Gastroesophageal sphincter (tissue), 4 donors: Measurements from ENCODE around the gene LRCOL1. TPM values are rescaled to one million over a fixed set of nuclear protein-coding genes. Genes with fewer than 3 reads are reported as not detected.
A peak's percentile ranks its signal among the peaks of the same experiment; 100 is the strongest.

Experiments used
- ATAC-seq: fragments of 150-250 bp; one replicate; pipeline ENCODE4 v1.9.1; 2016; ENCODE audit warnings: mild to moderate bottlenecking, moderate library complexity
- H3K27ac ChIP-seq, 4 donors: fragments of 200-600 bp; sonication (generic) in 3 of 4; 1 replicate in 3 of 4; 2 replicates in 1 of 4; pipeline ENCODE4 v1.5.1; 2016 to 2019
- H3K27me3 ChIP-seq: fragments of 200-600 bp; sonication (generic); one replicate; pipeline ENCODE4 v1.5.1; 2019
- H3K36me3 ChIP-seq, 2 donors: fragments of 200-600 bp; sonication (generic); one replicate each; pipeline ENCODE4 v1.5.1; 2019; ENCODE audit warnings: control low read depth in 1 of 2
- H3K4me1 ChIP-seq, 3 donors: fragments of 200-600 bp; sonication (generic); 1 replicate in 2 of 3; 2 replicates in 1 of 3; pipeline ENCODE4 v1.5.1; 2016 to 2019; ENCODE audit warnings: control low read depth in 2 of 3
- H3K4me3 ChIP-seq, 2 donors: fragments of 200-600 bp; sonication (generic); one replicate each; pipeline ENCODE4 v1.5.1; 2019; ENCODE audit warnings: mild to moderate bottlenecking in 1 of 2, moderate library complexity in 1 of 2
- H3K9me3 ChIP-seq, 3 donors: fragments of 200-600 bp; sonication (generic); one replicate each; pipeline ENCODE4 v1.5.1; 2017 to 2019; ENCODE audit warnings: control low read depth in 2 of 3
- EP300 ChIP-seq: sonication (generic); formaldehyde crosslinking; IDR thresholded peaks from one replicate; pipeline ENCODE4 v1.6.1; 2017; ENCODE audit warnings: antibody characterized with exemption, mild to moderate bottlenecking
- POLR2A ChIP-seq, 2 donors: fragments of 450-650 bp; IDR thresholded peaks; one replicate each; pipeline ENCODE4 v1.6.1; 2017; ENCODE audit warnings: antibody characterized with exemption in 2 of 2, mild to moderate bottlenecking in 2 of 2, moderate library complexity in 1 of 2
- POLR2AphosphoS5 ChIP-seq: sonication (generic); formaldehyde crosslinking; IDR thresholded peaks from one replicate; pipeline ENCODE4 v1.6.1; 2017; ENCODE audit warnings: antibody characterized with exemption
- WGBS, 2 donors: methylation state at CpG; one replicate each; pipeline ENCODE4 v1.1.5; 2018; ENCODE audit warnings: low coverage in 1 of 2; 5-methylcytosine and 5-hydroxymethylcytosine counted together
- total RNA-seq, 4 donors: library from RNA; depleted of rRNA; stranded (reverse); fragments of >200 nt; gene quantifications; one replicate each; pipeline ENCODE4 v1.1.0, GENCODE V29; 2016
- TF ChIP-seq, protein P1 (sequence below), 4 experiments: fragments of 200-600 bp in 2 of 4; fragments of 450-650 bp in 2 of 4; sonication (generic) in 1 of 4; IDR thresholded peaks; one replicate each; pipeline ENCODE4 v1.5.1; 2017 to 2019; ENCODE audit warnings: antibody characterized with exemption in 4 of 4, mild to moderate bottlenecking in 2 of 4, moderate library complexity in 2 of 4

The LRCOL1 gene
- total RNA-seq, 4 donors from 2014 or later = not detected

DNA sequence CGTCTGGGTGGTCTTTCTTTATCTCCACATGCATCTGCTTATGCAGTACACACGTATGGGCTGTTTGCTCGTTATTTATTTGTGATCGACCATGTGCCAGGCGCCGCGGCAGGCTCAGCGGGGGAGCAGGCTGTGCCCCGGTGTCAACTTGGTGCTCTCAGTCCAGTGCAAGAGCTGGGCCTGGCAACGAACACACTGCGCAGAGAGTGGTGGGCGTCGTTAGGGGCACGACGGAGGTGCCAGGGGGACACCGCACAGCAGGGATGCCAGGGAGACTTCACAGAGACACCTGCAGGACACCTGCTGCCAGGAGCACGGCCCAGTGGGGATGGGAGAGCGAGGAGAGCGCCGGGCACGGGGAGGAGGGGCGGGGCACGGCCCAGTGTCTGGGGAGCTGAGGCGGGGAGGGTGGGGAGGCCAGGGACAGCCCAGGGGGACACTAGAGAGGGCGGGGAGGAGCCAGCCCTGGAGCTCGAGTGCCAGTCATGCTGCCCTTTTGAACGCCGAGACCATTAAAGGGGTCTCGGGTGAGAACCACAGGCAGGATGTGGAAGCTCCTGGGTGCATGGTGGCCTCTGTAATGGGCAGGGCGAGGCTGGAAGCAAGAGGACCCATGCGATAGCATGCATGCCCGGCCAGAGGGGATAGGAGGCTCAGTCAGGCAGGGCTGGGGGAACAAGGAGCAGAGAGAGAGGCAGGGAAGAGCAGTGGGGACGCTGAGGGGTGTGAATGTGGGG lies 652 bp upstream of the LRCOL1 start:
- H3K27me3 ChIP-seq = peaks cover 68% of the 10 kb centered on the region
- TF ChIP-seq EP300 (no peak), POLR2AphosphoS5 (no peak)
- peaks cover 0 to 15% (median 0%) of the 10 kb centered on the region in 3 donors for H3K4me1 ChIP-seq
- no peak overlapping the region for H3K27ac ChIP-seq
- WGBS, 2 donors = 60 to 73% methylated on average over 2 to 9 of the region's 33 CpGs
- H3K4me3 ChIP-seq = peak overlapping the region in 1 of 2 donors; percentile 32
- H3K36me3 ChIP-seq = no peaks in the 10 kb centered on the region
- ATAC-seq = no peak
- peaks cover 0 to 13% (median 0%) of the 10 kb centered on the region in 3 donors for H3K9me3 ChIP-seq

DNA sequence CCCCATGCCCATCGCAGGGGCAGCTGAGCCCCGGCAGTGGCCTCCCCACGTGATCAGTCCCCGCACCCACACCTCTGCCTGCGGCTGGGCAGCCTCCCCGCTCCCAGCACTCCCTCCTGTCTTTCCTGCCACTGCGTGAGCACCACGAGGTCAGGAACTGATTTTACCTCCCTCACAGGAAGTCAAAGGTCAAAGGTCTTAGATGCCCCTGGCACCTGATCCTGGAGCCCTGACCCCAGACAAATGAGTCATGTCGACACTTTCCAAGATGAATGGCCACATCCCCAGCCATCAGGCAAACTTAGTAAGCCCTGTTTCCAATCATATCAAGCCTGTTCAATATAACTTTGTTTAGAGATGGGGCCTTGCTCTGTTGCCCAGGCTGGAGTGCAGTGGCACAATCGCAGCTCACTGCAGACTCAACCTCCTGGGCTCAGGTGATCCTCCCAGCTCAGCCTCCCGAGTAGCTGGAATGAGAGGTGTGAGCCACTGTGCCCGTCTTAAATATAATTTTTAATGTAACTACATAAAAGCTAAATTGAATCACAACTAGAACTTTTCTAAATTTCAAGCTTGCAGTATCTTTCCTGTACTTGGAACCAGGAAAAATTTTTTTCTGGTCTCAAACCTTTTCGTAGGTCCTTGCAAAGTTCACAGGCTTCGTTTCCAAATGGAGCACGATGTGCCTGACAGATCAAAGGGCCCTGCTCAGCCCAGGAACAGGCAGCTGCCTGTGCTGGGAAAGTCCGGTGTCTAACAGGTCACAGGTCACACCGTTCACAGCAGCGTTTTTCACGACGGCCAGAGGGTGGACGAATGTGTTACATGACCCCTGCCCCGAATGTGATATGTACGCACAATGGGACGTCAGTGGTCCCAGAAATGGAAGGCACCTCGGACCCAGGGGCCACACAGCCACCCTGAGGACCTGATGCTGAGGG lies 1.9 kb downstream of the LRCOL1 start:
- no peak overlapping the region for H3K4me3 ChIP-seq
- WGBS, 2 donors = 45 to 47% methylated on average over 6 to 10 of the region's 25 CpGs
- peaks cover 0 to 11% (median 0%) of the 10 kb centered on the region in 3 donors for H3K9me3 ChIP-seq
- peaks cover 0 to 23% (median 3%) of the 10 kb centered on the region in 3 donors for H3K4me1 ChIP-seq
- no peak for ATAC-seq
- no peaks in the 10 kb centered on the region for H3K36me3 ChIP-seq
- TF ChIP-seq, protein P1, sequence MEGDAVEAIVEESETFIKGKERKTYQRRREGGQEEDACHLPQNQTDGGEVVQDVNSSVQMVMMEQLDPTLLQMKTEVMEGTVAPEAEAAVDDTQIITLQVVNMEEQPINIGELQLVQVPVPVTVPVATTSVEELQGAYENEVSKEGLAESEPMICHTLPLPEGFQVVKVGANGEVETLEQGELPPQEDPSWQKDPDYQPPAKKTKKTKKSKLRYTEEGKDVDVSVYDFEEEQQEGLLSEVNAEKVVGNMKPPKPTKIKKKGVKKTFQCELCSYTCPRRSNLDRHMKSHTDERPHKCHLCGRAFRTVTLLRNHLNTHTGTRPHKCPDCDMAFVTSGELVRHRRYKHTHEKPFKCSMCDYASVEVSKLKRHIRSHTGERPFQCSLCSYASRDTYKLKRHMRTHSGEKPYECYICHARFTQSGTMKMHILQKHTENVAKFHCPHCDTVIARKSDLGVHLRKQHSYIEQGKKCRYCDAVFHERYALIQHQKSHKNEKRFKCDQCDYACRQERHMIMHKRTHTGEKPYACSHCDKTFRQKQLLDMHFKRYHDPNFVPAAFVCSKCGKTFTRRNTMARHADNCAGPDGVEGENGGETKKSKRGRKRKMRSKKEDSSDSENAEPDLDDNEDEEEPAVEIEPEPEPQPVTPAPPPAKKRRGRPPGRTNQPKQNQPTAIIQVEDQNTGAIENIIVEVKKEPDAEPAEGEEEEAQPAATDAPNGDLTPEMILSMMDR (IDR thresholded peaks at IDR 0.05) = no peak
- peak; percentile 8 for TF ChIP-seq POLR2AphosphoS5
- peaks cover 81% of the 10 kb centered on the region for H3K27me3 ChIP-seq
- H3K27ac ChIP-seq = no peak overlapping the region

DNA sequence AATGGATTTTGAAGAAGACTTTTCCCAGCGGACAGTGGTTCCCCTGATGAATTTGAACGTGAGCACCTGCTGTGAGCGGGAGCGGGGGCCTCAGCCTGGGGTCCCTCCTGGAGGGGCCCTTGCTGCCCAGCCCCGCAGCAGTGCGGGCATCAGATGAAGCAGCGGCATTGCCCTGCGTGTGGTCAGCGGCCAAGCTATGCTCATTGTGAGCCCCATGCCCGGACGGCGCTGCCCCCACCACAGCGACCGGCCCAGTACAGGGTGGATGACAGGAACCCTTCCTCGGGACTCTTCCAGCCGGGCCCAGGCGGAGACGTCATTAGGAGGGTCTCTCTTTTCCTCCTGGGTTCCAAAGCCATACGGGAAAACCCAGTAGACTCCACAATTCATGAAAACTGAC lies 3.5 kb downstream of the LRCOL1 start:
- peaks cover 0 to 25% (median 3%) of the 10 kb centered on the region in 3 donors for H3K4me1 ChIP-seq
- H3K27me3 ChIP-seq = peaks cover 94% of the 10 kb centered on the region
- H3K4me3 ChIP-seq = no peak overlapping the region
- ATAC-seq = no peak
- H3K27ac ChIP-seq = no peak overlapping the region
- H3K9me3 ChIP-seq = peaks cover 0 to 10% (median 0%) of the 10 kb centered on the region in 3 donors
- TF ChIP-seq EP300 (no peak), POLR2AphosphoS5 (no peak), POLR2A (IDR thresholded peaks at IDR 0.05) (no peak)
- TF ChIP-seq, protein P1 (IDR thresholded peaks at IDR 0.05) = no peak
- WGBS, 2 donors = 50 to 86% methylated on average over 1 to 6 of the region's 19 CpGs
- no peaks in the 10 kb centered on the region for H3K36me3 ChIP-seq

DNA sequence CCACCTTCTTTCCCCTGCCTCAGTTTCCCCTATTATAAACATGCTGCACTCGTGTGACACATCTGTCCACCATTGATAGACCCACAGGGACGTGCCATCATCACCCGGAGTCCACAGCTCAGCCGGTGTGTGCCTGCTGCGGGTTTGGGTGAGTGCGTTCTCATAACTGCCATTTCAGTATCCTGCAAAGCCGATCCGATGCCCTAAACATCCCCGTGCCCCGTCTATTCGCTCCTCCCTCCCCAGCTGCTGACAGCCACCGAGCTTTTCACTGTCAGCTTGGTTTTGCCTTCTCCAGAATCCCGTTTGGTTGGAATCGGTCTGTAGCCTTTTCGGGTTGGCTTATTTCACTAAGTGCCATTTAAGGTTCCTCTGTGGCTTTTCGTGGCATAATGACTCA lies 3.9 kb downstream of the LRCOL1 start:
- H3K4me1 ChIP-seq = peaks cover 0 to 25% (median 3%) of the 10 kb centered on the region in 3 donors
- TF ChIP-seq POLR2AphosphoS5 (no peak), POLR2A (IDR thresholded peaks at IDR 0.05) (no peak), EP300 (no peak)
- TF ChIP-seq, protein P1 (IDR thresholded peaks at IDR 0.05) = no peak
- no peaks in the 10 kb centered on the region for H3K36me3 ChIP-seq
- peaks cover 89% of the 10 kb centered on the region for H3K27me3 ChIP-seq
- no peak for ATAC-seq
- peaks cover 0 to 5% (median 0%) of the 10 kb centered on the region in 3 donors for H3K9me3 ChIP-seq
- 50 to 51% methylated on average over 2 to 16 of the region's 16 CpGs for WGBS, 2 donors
- H3K27ac ChIP-seq = no peak overlapping the region
- H3K4me3 ChIP-seq = no peak overlapping the region

DNA sequence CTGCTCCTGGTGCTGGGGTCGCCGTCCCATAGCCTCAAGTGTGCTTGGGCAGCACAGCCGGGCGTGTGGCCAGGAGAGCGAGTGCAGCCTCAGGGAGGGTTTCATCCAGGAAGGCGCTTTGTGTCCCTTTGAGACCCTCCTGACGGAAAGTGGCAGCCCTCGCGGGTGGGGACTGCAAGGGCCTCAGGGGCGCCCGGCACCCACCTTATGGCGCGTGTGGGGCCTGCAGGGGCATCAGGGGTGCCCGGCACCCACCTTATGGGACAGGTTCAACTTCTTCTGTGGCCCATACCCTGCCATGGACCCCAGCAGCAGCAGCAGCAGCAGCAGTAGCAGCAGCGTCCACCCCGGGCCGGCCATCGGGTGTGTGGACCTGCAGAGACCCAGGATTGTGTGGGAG lies 4.5 kb downstream of the LRCOL1 start:
- 42 to 100% methylated on average over 2 to 4 of the region's 18 CpGs for WGBS, 2 donors
- no peaks in the 10 kb centered on the region for H3K9me3 ChIP-seq
- H3K27ac ChIP-seq = no peak overlapping the region
- peaks cover 89% of the 10 kb centered on the region for H3K27me3 ChIP-seq
- no peak overlapping the region for H3K4me3 ChIP-seq
- no peak for ATAC-seq
- H3K36me3 ChIP-seq = no peaks in the 10 kb centered on the region
- H3K4me1 ChIP-seq = peaks cover 0 to 30% (median 5%) of the 10 kb centered on the region in 3 donors
- TF ChIP-seq POLR2AphosphoS5 = no peak
- TF ChIP-seq POLR2A (IDR thresholded peaks at IDR 0.05) = no peak
